Ascending aorta (tissue), 2 donors: ENCODE measurements around the gene RAB11FIP4. TPM values are rescaled to one million over a fixed set of nuclear protein-coding genes. Genes with fewer than 3 reads are reported as not detected.
A peak's percentile ranks its signal among the peaks of the same experiment; 100 is the strongest.

Experiments
- DNase-seq, 2 donors: peaks; one replicate each; pipeline ENCODE4 v3.0.0-alpha.2; 2019; ENCODE audit warnings: low spot score in 2 of 2
- H3K27ac ChIP-seq, 2 donors: fragments of 200-600 bp; sonication (generic); one replicate each; pipeline ENCODE4 v1.5.1; 2016 to 2017; ENCODE audit warnings: mild to moderate bottlenecking in 1 of 2
- H3K27me3 ChIP-seq: fragments of 200-600 bp; sonication (generic); one replicate; pipeline ENCODE4 v1.5.1; 2017
- H3K36me3 ChIP-seq, 2 donors: fragments of 200-600 bp; sonication (generic); one replicate each; pipeline ENCODE4 v1.5.1; 2016
- H3K4me1 ChIP-seq, 2 donors: fragments of 200-600 bp; sonication (generic); one replicate each; pipeline ENCODE4 v1.5.1; 2016 to 2017; ENCODE audit warnings: mild to moderate bottlenecking in 1 of 2
- H3K4me3 ChIP-seq, 2 donors: fragments of 200-600 bp; sonication (generic); one replicate each; pipeline ENCODE4 v1.5.1; 2016 to 2017; ENCODE audit warnings: mild to moderate bottlenecking in 1 of 2
- H3K9me3 ChIP-seq, 2 donors: fragments of 200-600 bp; sonication (generic); one replicate each; pipeline ENCODE4 v1.5.1; 2016
- CTCF ChIP-seq, 3 experiments: fragments of 200-600 bp in 2 of 3; fragments of 450-650 bp in 1 of 3; sonication (generic) in 2 of 3; IDR thresholded peaks; one replicate each; pipeline ENCODE4 v1.5.1; 2016 to 2019; ENCODE audit warnings: antibody characterized with exemption in 3 of 3, mild to moderate bottlenecking in 1 of 3, moderate library complexity in 1 of 3
- intact Hi-C: fragments of 100-400 bp; cut with DNase I; formaldehyde crosslinking; loops from one replicate; pipeline ENCODE4 v1.15.1; 2023
- total RNA-seq: library from RNA; depleted of rRNA; stranded (reverse); fragments of >200 nt; gene quantifications from one replicate; pipeline ENCODE4 v1.1.0, GENCODE V29; 2016

Gene RAB11FIP4
- total RNA-seq, 1 donor from 2014 or later: 0.85 TPM

- Histone ChIP-seq H3K4me3 (no peak overlapping the region), H3K27ac (no peak overlapping the region)
- intact Hi-C loops: no loop called here
Observed at GRCh38 chr17:31508288-31509094, 117.0 kb downstream of the RAB11FIP4 start.

GRCh38 chr17:31509095-31509804 is 117.8 kb downstream of the RAB11FIP4 start:
- peaks cover 5 to 18% of the 10 kb centered on the region in 2 donors for H3K4me1 ChIP-seq
- intact Hi-C loops: no loop called here
- H3K27me3 ChIP-seq: no peaks in the 10 kb centered on the region
- H3K36me3 ChIP-seq: no peaks in the 10 kb centered on the region
- TF ChIP-seq CTCF (IDR thresholded peaks at IDR 0.05): no peak
- H3K27ac ChIP-seq: peak overlapping the region in 1 of 2 donors; percentile 35
- H3K9me3 ChIP-seq: no peaks in the 10 kb centered on the region
- no peak for DNase-seq
- H3K4me3 ChIP-seq: peak overlapping the region in 1 of 2 donors; percentile 31

More at GRCh38 chr17:31508288-31509094, 117.0 kb downstream of the RAB11FIP4 start:
- DNase-seq: no peak
- Histone ChIP-seq H3K9me3 (no peaks in the 10 kb centered on the region), H3K27me3 (no peaks in the 10 kb centered on the region), H3K4me1 (peaks cover 5 to 18% of the 10 kb centered on the region in 2 donors), H3K36me3 (no peaks in the 10 kb centered on the region)
- TF ChIP-seq CTCF (IDR thresholded peaks at IDR 0.05): peak in 1 of 3 experiments; percentile 7

- intact Hi-C loops: no loop called here
- no peak for TF ChIP-seq CTCF (IDR thresholded peaks at IDR 0.05)
Observed at GRCh38 chr17:31509805-31510177, 118.3 kb downstream of the RAB11FIP4 start.

GRCh38 chr17:31510308-31511194 is 119.1 kb downstream of the RAB11FIP4 start:
- TF ChIP-seq CTCF (IDR thresholded peaks at IDR 0.05): no peak
- intact Hi-C loops: no loop called here
- DNase-seq: peak in 1 of 2 donors; percentile 33
- no peak overlapping the region for H3K27ac ChIP-seq
- H3K27me3 ChIP-seq: no peaks in the 10 kb centered on the region
- H3K4me3 ChIP-seq: peak overlapping the region in 1 of 2 donors; percentile 31
- no peaks in the 10 kb centered on the region for H3K36me3 ChIP-seq
- no peaks in the 10 kb centered on the region for H3K9me3 ChIP-seq
- H3K4me1 ChIP-seq: peaks cover 5 to 18% of the 10 kb centered on the region in 2 donors

More at GRCh38 chr17:31509805-31510177, 118.3 kb downstream of the RAB11FIP4 start:
- Histone ChIP-seq H3K4me1 (peaks cover 5 to 18% of the 10 kb centered on the region in 2 donors), H3K27me3 (no peaks in the 10 kb centered on the region), H3K36me3 (no peaks in the 10 kb centered on the region), H3K4me3 (peak overlapping the region in 1 of 2 donors; percentile 31), H3K9me3 (no peaks in the 10 kb centered on the region), H3K27ac (no peak overlapping the region)
- no peak for DNase-seq

- H3K4me3 ChIP-seq: no peak overlapping the region
- no peaks in the 10 kb centered on the region for H3K27me3 ChIP-seq
- H3K27ac ChIP-seq: no peak overlapping the region
- intact Hi-C loops: no loop called here
- no peaks in the 10 kb centered on the region for H3K36me3 ChIP-seq
- H3K4me1 ChIP-seq: peaks cover 5 to 18% of the 10 kb centered on the region in 2 donors
- no peaks in the 10 kb centered on the region for H3K9me3 ChIP-seq
- no peak for TF ChIP-seq CTCF (IDR thresholded peaks at IDR 0.05)
- no peak for DNase-seq
Observed at GRCh38 chr17:31511195-31511578, 119.7 kb downstream of the RAB11FIP4 start.
